ENCODE measurements around the gene EPS15.
"Not testable (repeated sequence)": the region's sequence is repeated elsewhere in the genome, so short reads cannot be mapped to it uniquely, and the experiment has no call there.

Gene EPS15

DNA sequence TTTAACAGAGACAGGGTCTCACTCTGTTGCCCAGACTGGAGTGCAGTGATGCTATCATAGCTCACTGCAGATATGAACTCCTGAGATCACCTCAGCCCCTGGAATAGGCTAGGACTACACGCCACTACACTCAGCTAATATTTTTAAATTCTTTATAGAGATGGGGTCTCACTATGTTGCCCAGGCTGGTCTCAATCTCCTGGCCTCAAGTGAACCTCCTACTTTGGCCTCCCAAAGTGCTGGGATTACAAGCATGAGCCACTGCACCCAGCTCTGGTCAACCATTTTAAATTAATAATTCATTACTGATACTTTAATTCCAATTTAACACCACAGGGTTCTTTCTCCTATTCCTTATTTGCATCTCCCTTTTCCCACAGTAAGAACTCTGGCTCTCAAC, 18.5 kb upstream of the EPS15 start:
- Histone ChIP-seq H3K9me2 (replicated peaks; ENCODE audit: low read depth, low read length) (no peaks in the 10 kb centered on the region), H3K9me3 (ENCODE audit: insufficient read depth, low read depth, low read length) (no peaks in the 10 kb centered on the region), H3K4me2 (ENCODE audit: low read depth, low read length, poor library complexity, severe bottlenecking) (no peak overlapping the region), H3K9ac (ENCODE audit: low read depth, low read length, poor library complexity, severe bottlenecking) (no peak overlapping the region), H3K4me1 (ENCODE audit: insufficient read depth, low read length, poor library complexity, severe bottlenecking) (peaks cover 20% of the 10 kb centered on the region), H4K20me1 (ENCODE audit: insufficient read depth, low read length, poor library complexity, severe bottlenecking) (no peaks in the 10 kb centered on the region), H3K4me3 (ENCODE audit: low read length, poor library complexity, severe bottlenecking) (no peak overlapping the region), H2AFZ (ENCODE audit: low read length) (no peak overlapping the region), H3F3A (ENCODE audit: low read depth) (no peaks in the 10 kb centered on the region), H3K79me2 (ENCODE audit: insufficient read depth, low read length) (no peaks in the 10 kb centered on the region), H3K36me3 (ENCODE audit: insufficient read depth, low read length) (no peaks in the 10 kb centered on the region), H3K27me3 (ENCODE audit: insufficient read depth, low read length, poor library complexity, severe bottlenecking) (no peaks in the 10 kb centered on the region)
- no peak for TF ChIP-seq EZH2phosphoT487 (IDR thresholded peaks at IDR 0.05; ENCODE audit: borderline replicate concordance)

DNA sequence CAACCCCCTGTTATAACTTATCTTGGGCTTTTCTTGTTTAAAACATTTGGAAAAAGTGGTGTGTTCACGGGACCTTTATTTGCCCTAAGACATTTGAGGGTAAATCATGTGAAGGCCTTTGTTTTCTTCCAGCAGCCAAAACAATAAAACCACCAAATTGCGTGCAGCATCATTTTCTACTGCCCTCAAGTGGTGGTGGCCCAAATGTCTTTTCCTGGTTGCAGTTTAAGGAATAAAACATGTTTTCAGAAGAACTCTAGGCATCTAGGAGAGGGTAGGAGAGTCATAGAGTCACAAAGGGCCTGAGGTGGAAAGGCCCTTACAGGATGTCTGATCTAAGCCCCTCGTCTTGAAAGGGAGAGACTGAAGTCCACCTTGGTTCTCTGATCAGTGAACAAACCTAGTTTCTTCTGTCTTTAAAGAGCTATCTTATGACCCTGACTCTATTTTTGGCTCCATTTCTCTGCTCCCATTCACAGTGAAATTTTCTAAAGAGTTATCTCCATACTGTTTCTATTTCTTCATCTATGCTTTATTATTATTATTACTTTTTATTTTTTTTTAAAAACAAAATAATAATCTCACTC, 16.0 kb upstream of the EPS15 start:
- Histone ChIP-seq H3K4me1 (ENCODE audit: insufficient read depth, low read length, poor library complexity, severe bottlenecking) (peaks cover 12% of the 10 kb centered on the region), H3F3A (ENCODE audit: low read depth) (no peaks in the 10 kb centered on the region), H3K27me3 (ENCODE audit: insufficient read depth, low read length, poor library complexity, severe bottlenecking) (no peaks in the 10 kb centered on the region), H3K9me2 (replicated peaks; ENCODE audit: low read depth, low read length) (no peaks in the 10 kb centered on the region), H2AFZ (ENCODE audit: low read length) (peak overlapping the region; percentile 73), H3K4me3 (ENCODE audit: low read length, poor library complexity, severe bottlenecking) (no peak overlapping the region), H3K9me3 (ENCODE audit: insufficient read depth, low read depth, low read length) (no peaks in the 10 kb centered on the region), H4K20me1 (ENCODE audit: insufficient read depth, low read length, poor library complexity, severe bottlenecking) (no peaks in the 10 kb centered on the region), H3K9ac (ENCODE audit: low read depth, low read length, poor library complexity, severe bottlenecking) (peak overlapping the region; percentile 15), H3K36me3 (ENCODE audit: insufficient read depth, low read length) (no peaks in the 10 kb centered on the region), H3K79me2 (ENCODE audit: insufficient read depth, low read length) (no peaks in the 10 kb centered on the region), H3K4me2 (ENCODE audit: low read depth, low read length, poor library complexity, severe bottlenecking) (no peak overlapping the region)
- TF ChIP-seq, protein P1, sequence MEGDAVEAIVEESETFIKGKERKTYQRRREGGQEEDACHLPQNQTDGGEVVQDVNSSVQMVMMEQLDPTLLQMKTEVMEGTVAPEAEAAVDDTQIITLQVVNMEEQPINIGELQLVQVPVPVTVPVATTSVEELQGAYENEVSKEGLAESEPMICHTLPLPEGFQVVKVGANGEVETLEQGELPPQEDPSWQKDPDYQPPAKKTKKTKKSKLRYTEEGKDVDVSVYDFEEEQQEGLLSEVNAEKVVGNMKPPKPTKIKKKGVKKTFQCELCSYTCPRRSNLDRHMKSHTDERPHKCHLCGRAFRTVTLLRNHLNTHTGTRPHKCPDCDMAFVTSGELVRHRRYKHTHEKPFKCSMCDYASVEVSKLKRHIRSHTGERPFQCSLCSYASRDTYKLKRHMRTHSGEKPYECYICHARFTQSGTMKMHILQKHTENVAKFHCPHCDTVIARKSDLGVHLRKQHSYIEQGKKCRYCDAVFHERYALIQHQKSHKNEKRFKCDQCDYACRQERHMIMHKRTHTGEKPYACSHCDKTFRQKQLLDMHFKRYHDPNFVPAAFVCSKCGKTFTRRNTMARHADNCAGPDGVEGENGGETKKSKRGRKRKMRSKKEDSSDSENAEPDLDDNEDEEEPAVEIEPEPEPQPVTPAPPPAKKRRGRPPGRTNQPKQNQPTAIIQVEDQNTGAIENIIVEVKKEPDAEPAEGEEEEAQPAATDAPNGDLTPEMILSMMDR (conservative IDR thresholded peaks at IDR 0.05; ENCODE audit: low read length) = peak; percentile 93
- TF ChIP-seq EZH2phosphoT487 (IDR thresholded peaks at IDR 0.05; ENCODE audit: borderline replicate concordance) = no peak

DNA sequence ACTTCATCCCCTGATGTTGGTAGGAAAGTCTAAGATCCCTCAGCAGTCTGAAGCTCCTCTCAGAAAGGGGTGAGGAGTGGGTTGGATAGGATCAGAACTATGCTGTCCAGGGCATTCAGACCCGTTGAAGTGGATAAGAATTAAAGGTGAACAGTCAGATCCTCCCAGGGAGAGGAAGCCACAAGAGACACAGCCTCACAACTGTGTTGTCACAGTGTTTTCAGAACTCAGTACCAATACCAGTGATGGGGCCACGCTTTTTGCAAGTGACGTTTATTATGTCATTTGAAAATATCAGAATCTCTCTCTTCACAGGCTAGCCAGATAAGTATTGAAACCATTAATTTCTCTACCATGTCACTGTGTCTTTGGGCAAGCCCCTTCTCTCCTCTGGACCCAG, 15.4 kb upstream of the EPS15 start:
- TF ChIP-seq, protein P1 (conservative IDR thresholded peaks at IDR 0.05; ENCODE audit: low read length) = no peak
- TF ChIP-seq EZH2phosphoT487 (IDR thresholded peaks at IDR 0.05; ENCODE audit: borderline replicate concordance) = no peak
- Histone ChIP-seq H3F3A (ENCODE audit: low read depth) (no peaks in the 10 kb centered on the region), H3K79me2 (ENCODE audit: insufficient read depth, low read length) (no peaks in the 10 kb centered on the region), H3K4me1 (ENCODE audit: insufficient read depth, low read length, poor library complexity, severe bottlenecking) (peaks cover 12% of the 10 kb centered on the region), H4K20me1 (ENCODE audit: insufficient read depth, low read length, poor library complexity, severe bottlenecking) (no peaks in the 10 kb centered on the region), H3K4me2 (ENCODE audit: low read depth, low read length, poor library complexity, severe bottlenecking) (no peak overlapping the region), H3K27me3 (ENCODE audit: insufficient read depth, low read length, poor library complexity, severe bottlenecking) (no peaks in the 10 kb centered on the region), H3K9me2 (replicated peaks; ENCODE audit: low read depth, low read length) (no peaks in the 10 kb centered on the region), H3K4me3 (ENCODE audit: low read length, poor library complexity, severe bottlenecking) (no peak overlapping the region), H2AFZ (ENCODE audit: low read length) (peak overlapping the region; percentile 73), H3K9ac (ENCODE audit: low read depth, low read length, poor library complexity, severe bottlenecking) (peak overlapping the region; percentile 15), H3K36me3 (ENCODE audit: insufficient read depth, low read length) (no peaks in the 10 kb centered on the region), H3K9me3 (ENCODE audit: insufficient read depth, low read depth, low read length) (no peaks in the 10 kb centered on the region)

DNA sequence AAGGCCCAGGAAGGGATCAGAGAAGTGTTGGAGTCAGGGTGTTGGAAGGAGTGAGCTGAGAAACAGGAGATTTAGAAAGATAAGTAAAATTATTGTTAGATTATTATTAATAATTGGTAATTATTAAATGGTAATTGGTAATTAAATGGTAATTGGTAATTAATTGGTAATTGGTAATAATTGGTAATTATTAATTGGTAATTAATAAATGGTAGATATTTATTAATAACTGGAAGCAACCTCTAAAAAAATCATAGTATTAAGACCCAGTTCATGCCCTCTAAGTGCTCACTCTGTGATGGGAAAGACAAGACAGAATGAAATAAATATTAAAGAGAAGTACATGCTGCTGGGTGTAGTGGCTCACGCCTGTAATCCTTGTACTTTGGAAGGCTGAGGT, 13.8 kb upstream of the EPS15 start:
- no peak overlapping the region for H2AFZ ChIP-seq (ENCODE audit: low read length)
- H3K4me1 ChIP-seq (ENCODE audit: insufficient read depth, low read length, poor library complexity, severe bottlenecking) = peaks cover 12% of the 10 kb centered on the region
- H3K36me3 ChIP-seq (ENCODE audit: insufficient read depth, low read length) = no peaks in the 10 kb centered on the region
- H3K9ac ChIP-seq (ENCODE audit: low read depth, low read length, poor library complexity, severe bottlenecking) = no peak overlapping the region
- no peaks in the 10 kb centered on the region for H3K79me2 ChIP-seq (ENCODE audit: insufficient read depth, low read length)
- H3K27me3 ChIP-seq (ENCODE audit: insufficient read depth, low read length, poor library complexity, severe bottlenecking) = no peaks in the 10 kb centered on the region
- TF ChIP-seq EZH2phosphoT487 (IDR thresholded peaks at IDR 0.05; ENCODE audit: borderline replicate concordance) = no peak
- TF ChIP-seq, protein P1 (conservative IDR thresholded peaks at IDR 0.05; ENCODE audit: low read length) = no peak
- no peaks in the 10 kb centered on the region for H3K9me2 ChIP-seq (replicated peaks; ENCODE audit: low read depth, low read length)
- no peak overlapping the region for H3K4me2 ChIP-seq (ENCODE audit: low read depth, low read length, poor library complexity, severe bottlenecking)
- no peaks in the 10 kb centered on the region for H4K20me1 ChIP-seq (ENCODE audit: insufficient read depth, low read length, poor library complexity, severe bottlenecking)
- H3F3A ChIP-seq (ENCODE audit: low read depth) = no peaks in the 10 kb centered on the region
- H3K9me3 ChIP-seq (ENCODE audit: insufficient read depth, low read depth, low read length) = no peaks in the 10 kb centered on the region
- no peak overlapping the region for H3K4me3 ChIP-seq (ENCODE audit: low read length, poor library complexity, severe bottlenecking)

DNA sequence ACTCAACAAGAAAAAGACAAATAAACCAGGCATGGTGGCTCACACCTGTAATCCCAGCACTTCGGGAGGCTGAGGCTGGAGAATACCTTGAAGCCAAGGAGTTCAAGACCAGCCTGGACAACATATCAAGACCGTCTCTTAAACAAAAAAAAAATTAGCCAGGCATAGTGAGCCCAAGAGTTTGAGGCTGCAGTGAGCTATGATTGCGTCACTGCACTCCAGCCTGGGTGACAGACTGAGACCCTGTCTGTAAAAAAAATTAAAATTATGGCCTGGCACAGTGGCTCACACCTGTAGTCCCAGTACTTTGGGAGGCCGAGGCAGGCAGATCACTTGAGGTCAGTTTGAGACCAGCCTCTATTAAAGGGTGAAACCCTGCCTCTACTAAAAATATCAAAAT, 11.4 kb upstream of the EPS15 start:
- H3K36me3 ChIP-seq (ENCODE audit: insufficient read depth, low read length); H3K9me3 ChIP-seq (ENCODE audit: insufficient read depth, low read depth, low read length); H3K79me2 ChIP-seq (ENCODE audit: insufficient read depth, low read length); H3K4me3 ChIP-seq (ENCODE audit: low read length, poor library complexity, severe bottlenecking); H2AFZ ChIP-seq (ENCODE audit: low read length); H4K20me1 ChIP-seq (ENCODE audit: insufficient read depth, low read length, poor library complexity, severe bottlenecking); H3K9me2 ChIP-seq (replicated peaks; ENCODE audit: low read depth, low read length); H3F3A ChIP-seq (ENCODE audit: low read depth); H3K4me2 ChIP-seq (ENCODE audit: low read depth, low read length, poor library complexity, severe bottlenecking); H3K27me3 ChIP-seq (ENCODE audit: insufficient read depth, low read length, poor library complexity, severe bottlenecking); H3K9ac ChIP-seq (ENCODE audit: low read depth, low read length, poor library complexity, severe bottlenecking): not testable (repeated sequence)
- peaks cover 12% of the 10 kb centered on the region for H3K4me1 ChIP-seq (ENCODE audit: insufficient read depth, low read length, poor library complexity, severe bottlenecking)

Measured in Loucy (cell line).